ENCODE results near the gene ATP6V1B1.

DNA sequence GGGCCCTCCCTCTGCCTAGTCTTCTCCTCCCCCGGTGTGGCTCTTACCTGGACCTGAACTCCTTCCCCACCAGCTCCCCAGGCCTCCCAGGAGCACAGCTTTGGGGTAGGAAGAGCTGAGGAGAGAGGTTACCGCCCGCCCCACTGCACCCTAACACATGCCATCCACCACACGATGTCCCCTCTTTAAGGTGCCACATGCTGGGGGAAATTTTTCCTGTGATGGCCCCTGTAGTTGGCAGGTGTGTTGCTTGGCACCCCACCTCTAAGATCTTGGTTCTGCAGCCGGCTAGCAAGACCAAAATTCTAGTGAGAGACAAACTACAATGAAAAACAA, 65.9 kb downstream of the ATP6V1B1 start:
- TF ChIP-seq, protein P1, sequence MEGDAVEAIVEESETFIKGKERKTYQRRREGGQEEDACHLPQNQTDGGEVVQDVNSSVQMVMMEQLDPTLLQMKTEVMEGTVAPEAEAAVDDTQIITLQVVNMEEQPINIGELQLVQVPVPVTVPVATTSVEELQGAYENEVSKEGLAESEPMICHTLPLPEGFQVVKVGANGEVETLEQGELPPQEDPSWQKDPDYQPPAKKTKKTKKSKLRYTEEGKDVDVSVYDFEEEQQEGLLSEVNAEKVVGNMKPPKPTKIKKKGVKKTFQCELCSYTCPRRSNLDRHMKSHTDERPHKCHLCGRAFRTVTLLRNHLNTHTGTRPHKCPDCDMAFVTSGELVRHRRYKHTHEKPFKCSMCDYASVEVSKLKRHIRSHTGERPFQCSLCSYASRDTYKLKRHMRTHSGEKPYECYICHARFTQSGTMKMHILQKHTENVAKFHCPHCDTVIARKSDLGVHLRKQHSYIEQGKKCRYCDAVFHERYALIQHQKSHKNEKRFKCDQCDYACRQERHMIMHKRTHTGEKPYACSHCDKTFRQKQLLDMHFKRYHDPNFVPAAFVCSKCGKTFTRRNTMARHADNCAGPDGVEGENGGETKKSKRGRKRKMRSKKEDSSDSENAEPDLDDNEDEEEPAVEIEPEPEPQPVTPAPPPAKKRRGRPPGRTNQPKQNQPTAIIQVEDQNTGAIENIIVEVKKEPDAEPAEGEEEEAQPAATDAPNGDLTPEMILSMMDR (IDR thresholded peaks at IDR 0.05): no peak
- no peak for TF ChIP-seq POLR2A (IDR thresholded peaks at IDR 0.05)
